Measurements from ENCODE around the gene ATP5F1C.

The ATP5F1C gene

DNA sequence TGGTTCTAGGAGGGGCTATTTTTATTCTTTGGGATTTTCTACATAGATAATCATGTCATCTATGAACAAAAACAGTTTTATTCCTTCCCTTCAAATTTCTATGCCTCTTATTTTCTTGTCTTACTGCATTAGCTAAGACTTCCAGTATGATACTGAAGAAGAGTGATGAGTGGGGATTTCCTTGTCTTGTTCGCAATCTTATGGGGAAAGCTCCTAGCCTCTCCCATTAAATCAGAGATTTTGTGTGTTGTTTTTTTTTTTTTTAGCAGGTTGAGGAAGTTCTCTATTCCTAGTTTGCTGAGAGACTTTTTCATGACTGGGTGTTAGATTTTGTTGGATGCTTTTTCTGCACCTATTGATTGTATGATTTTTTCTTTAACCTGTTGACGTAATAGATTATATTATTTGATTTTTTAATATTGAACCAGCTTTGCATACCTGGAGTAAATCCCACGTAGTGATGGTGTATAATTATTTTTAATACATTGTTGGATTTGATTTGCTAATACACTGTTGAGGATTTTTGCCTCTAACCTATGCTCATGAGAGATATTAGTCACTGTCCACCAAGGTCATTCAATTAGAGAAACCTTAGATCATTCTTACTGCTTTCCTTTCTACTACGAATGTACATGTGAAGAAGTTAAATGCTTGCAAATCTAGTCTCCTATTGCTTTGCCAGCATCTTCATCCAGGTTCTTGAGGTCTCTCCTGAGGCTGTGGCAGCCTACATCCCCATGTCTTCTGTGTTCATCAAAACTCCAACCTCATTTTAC is 6.5 kb downstream of the ATP5F1C start:
- Histone ChIP-seq H2AFZ (ENCODE audit: low read length) (no peak overlapping the region), H3K4me2 (ENCODE audit: insufficient read depth, low read length, poor library complexity, severe bottlenecking) (no peak overlapping the region), H2BK5ac (ENCODE audit: low read length) (no peak overlapping the region), H3K36me3 (replicated peaks in 1 of 2; ENCODE audit: control insufficient read depth in 2 of 2, insufficient read depth in 2 of 2, low read length in 2 of 2) (peaks cover 10 to 59% of the 10 kb centered on the region in 2 donors), H2AK5ac (ENCODE audit: low read depth, low read length) (no peak overlapping the region), H3K79me1 (ENCODE audit: low read depth, low read length) (no peaks in the 10 kb centered on the region), H3K9ac (ENCODE audit: low read depth, low read length, poor library complexity) (no peak overlapping the region), H3K27me3 (ENCODE audit: control insufficient read depth in 3 of 3, insufficient read depth in 3 of 3, low read depth in 1 of 3, low read length in 3 of 3) (no peaks in the 10 kb centered on the region), H3K27ac (replicated peaks; ENCODE audit: low read length) (no peak overlapping the region), H3K18ac (ENCODE audit: low read length) (no peak overlapping the region), H4K91ac (ENCODE audit: low read depth, low read length, poor library complexity) (no peak overlapping the region), H3K4me3 (ENCODE audit: low read length in 2 of 2) (no peak overlapping the region), H3K14ac (ENCODE audit: low read length) (no peak overlapping the region), H3K23ac (ENCODE audit: low read depth, low read length, poor library complexity) (no peak overlapping the region), H3K9me3 (replicated peaks in 1 of 2; ENCODE audit: control insufficient read depth in 2 of 2, insufficient read depth in 1 of 2, low read depth in 1 of 2, low read length in 2 of 2) (no peaks in the 10 kb centered on the region), H4K8ac (ENCODE audit: low read depth, low read length) (no peak overlapping the region), H3K4ac (ENCODE audit: low read length) (no peak overlapping the region), H2BK12ac (ENCODE audit: low read length) (no peak overlapping the region), H2BK120ac (ENCODE audit: low read depth, low read length) (no peak overlapping the region), H3K4me1 (ENCODE audit: control insufficient read depth in 2 of 2, insufficient read depth in 1 of 2, low read depth in 1 of 2, low read length in 2 of 2) (peaks cover 0 to 1% of the 10 kb centered on the region in 2 donors), H2BK15ac (ENCODE audit: low read length) (no peak overlapping the region)
- no CpG with 5 or more reads among the region's 4 CpGs for WGBS, 2 donors (ENCODE audit: extremely low coverage in 2 of 2, insufficient read length in 2 of 2, insufficient replicate concordance in 1 of 2)
- no peak for DNase-seq (ENCODE audit: low spot score)

DNA sequence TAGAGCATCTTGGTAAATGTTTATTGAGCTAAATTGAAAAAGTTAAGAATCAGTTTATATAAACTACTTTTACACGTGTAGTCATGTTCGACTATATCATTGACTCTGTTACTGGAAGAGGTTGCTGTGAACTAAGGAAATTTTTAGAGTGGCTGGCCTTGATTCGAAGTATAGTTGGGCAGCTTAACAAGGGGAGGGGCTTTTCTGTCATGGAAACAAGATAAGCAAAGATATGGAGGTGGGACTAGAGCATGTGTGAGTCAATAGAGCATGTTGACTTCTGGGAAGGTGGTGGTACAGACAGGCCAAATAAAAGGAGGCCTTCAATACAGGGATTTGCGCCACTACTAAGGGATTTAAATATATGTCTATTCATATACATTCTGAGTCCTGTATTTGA is 7.6 kb downstream of the ATP5F1C start:
- no peak overlapping the region for H4K91ac ChIP-seq (ENCODE audit: low read depth, low read length, poor library complexity)
- H2BK12ac ChIP-seq (ENCODE audit: low read length), result no peak overlapping the region
- WGBS, 2 donors (ENCODE audit: extremely low coverage in 2 of 2, insufficient read length in 2 of 2, insufficient replicate concordance in 1 of 2), result no CpG with 5 or more reads among the region's 4 CpGs
- no peak overlapping the region for H3K14ac ChIP-seq (ENCODE audit: low read length)
- H3K9me3 ChIP-seq (replicated peaks in 1 of 2; ENCODE audit: control insufficient read depth in 2 of 2, insufficient read depth in 1 of 2, low read depth in 1 of 2, low read length in 2 of 2), result no peaks in the 10 kb centered on the region
- H3K27ac ChIP-seq (replicated peaks; ENCODE audit: low read length), result no peak overlapping the region
- H2AK5ac ChIP-seq (ENCODE audit: low read depth, low read length), result no peak overlapping the region
- no peak for DNase-seq (ENCODE audit: low spot score)
- H2BK120ac ChIP-seq (ENCODE audit: low read depth, low read length), result no peak overlapping the region
- H3K4me2 ChIP-seq (ENCODE audit: insufficient read depth, low read length, poor library complexity, severe bottlenecking), result no peak overlapping the region
- H2BK15ac ChIP-seq (ENCODE audit: low read length), result no peak overlapping the region
- no peaks in the 10 kb centered on the region for H3K27me3 ChIP-seq (ENCODE audit: control insufficient read depth in 3 of 3, insufficient read depth in 3 of 3, low read depth in 1 of 3, low read length in 3 of 3)
- no peak overlapping the region for H3K4me3 ChIP-seq (ENCODE audit: low read length in 2 of 2)
- no peak overlapping the region for H4K8ac ChIP-seq (ENCODE audit: low read depth, low read length)
- no peaks in the 10 kb centered on the region for H3K4me1 ChIP-seq (ENCODE audit: control insufficient read depth in 2 of 2, insufficient read depth in 1 of 2, low read depth in 1 of 2, low read length in 2 of 2)
- H3K23ac ChIP-seq (ENCODE audit: low read depth, low read length, poor library complexity), result no peak overlapping the region
- no peaks in the 10 kb centered on the region for H3K79me1 ChIP-seq (ENCODE audit: low read depth, low read length)
- H3K9ac ChIP-seq (ENCODE audit: low read depth, low read length, poor library complexity), result no peak overlapping the region
- H3K18ac ChIP-seq (ENCODE audit: low read length), result no peak overlapping the region
- no peak overlapping the region for H2AFZ ChIP-seq (ENCODE audit: low read length)
- no peak overlapping the region for H3K4ac ChIP-seq (ENCODE audit: low read length)
- no peak overlapping the region for H2BK5ac ChIP-seq (ENCODE audit: low read length)
- peaks cover 14 to 63% of the 10 kb centered on the region in 2 donors for H3K36me3 ChIP-seq (replicated peaks in 1 of 2; ENCODE audit: control insufficient read depth in 2 of 2, insufficient read depth in 2 of 2, low read length in 2 of 2)

DNA sequence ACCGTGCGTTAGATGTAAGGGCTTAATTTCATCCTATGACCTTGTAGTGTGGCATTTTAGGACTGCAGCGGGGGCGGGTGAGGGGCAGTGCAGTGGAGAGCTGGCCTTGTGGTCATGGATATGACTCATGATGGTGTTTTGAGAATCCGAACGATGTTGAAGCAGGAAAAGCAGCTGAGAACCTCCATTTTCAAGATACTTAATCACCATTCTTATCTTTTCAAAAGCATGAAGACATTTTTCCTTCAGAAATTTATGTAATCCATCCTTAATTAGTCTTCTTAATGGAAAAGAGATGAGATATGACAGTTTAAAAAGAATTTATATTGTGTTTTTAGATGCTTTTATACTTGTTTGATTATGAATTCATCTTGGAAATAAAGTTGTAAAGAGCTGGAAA is 9.6 kb downstream of the ATP5F1C start:
- Histone ChIP-seq H3K9ac (ENCODE audit: low read depth, low read length, poor library complexity) (no peak overlapping the region), H4K8ac (ENCODE audit: low read depth, low read length) (no peak overlapping the region), H3K4ac (ENCODE audit: low read length) (no peak overlapping the region), H2AK5ac (ENCODE audit: low read depth, low read length) (no peak overlapping the region), H2AFZ (ENCODE audit: low read length) (no peak overlapping the region), H4K91ac (ENCODE audit: low read depth, low read length, poor library complexity) (no peak overlapping the region), H3K79me1 (ENCODE audit: low read depth, low read length) (no peaks in the 10 kb centered on the region), H3K4me3 (ENCODE audit: low read length in 2 of 2) (no peak overlapping the region), H2BK5ac (ENCODE audit: low read length) (no peak overlapping the region), H2BK120ac (ENCODE audit: low read depth, low read length) (no peak overlapping the region), H3K36me3 (replicated peaks in 1 of 2; ENCODE audit: control insufficient read depth in 2 of 2, insufficient read depth in 2 of 2, low read length in 2 of 2) (peaks cover 21 to 65% of the 10 kb centered on the region in 2 donors), H3K18ac (ENCODE audit: low read length) (no peak overlapping the region), H3K23ac (ENCODE audit: low read depth, low read length, poor library complexity) (no peak overlapping the region), H2BK15ac (ENCODE audit: low read length) (no peak overlapping the region), H3K27me3 (ENCODE audit: control insufficient read depth in 3 of 3, insufficient read depth in 3 of 3, low read depth in 1 of 3, low read length in 3 of 3) (no peaks in the 10 kb centered on the region), H2BK12ac (ENCODE audit: low read length) (no peak overlapping the region), H3K27ac (replicated peaks; ENCODE audit: low read length) (no peak overlapping the region), H3K4me2 (ENCODE audit: insufficient read depth, low read length, poor library complexity, severe bottlenecking) (no peak overlapping the region), H3K14ac (ENCODE audit: low read length) (no peak overlapping the region), H3K4me1 (ENCODE audit: control insufficient read depth in 2 of 2, insufficient read depth in 1 of 2, low read depth in 1 of 2, low read length in 2 of 2) (no peaks in the 10 kb centered on the region), H3K9me3 (replicated peaks in 1 of 2; ENCODE audit: control insufficient read depth in 2 of 2, insufficient read depth in 1 of 2, low read depth in 1 of 2, low read length in 2 of 2) (no peaks in the 10 kb centered on the region)
- DNase-seq (ENCODE audit: low spot score), result no peak
- no CpG with 5 or more reads among the region's 6 CpGs for WGBS, 2 donors (ENCODE audit: extremely low coverage in 2 of 2, insufficient read length in 2 of 2, insufficient replicate concordance in 1 of 2)

DNA sequence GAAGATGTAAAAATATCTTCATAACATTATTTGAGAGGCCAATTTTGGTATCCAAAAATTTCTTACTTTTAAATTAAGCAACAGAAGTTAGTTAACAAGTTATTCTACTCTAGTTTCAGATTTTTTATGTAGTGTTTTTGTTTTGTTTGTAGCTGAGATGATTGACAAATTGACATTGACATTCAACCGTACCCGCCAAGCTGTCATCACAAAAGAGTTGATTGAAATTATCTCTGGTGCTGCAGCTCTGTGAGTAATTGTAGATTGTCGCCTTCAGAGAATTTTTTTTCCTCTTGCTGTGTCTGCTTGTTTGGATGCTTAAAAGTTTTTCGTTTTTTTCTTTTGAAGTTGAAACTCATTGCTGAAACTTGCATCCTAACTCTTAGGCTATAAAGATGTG is 14.6 kb downstream of the ATP5F1C start:
- Histone ChIP-seq H2BK120ac (ENCODE audit: low read depth, low read length) (no peak overlapping the region), H2AK5ac (ENCODE audit: low read depth, low read length) (no peak overlapping the region), H3K9ac (ENCODE audit: low read depth, low read length, poor library complexity) (no peak overlapping the region), H3K79me1 (ENCODE audit: low read depth, low read length) (no peaks in the 10 kb centered on the region), H2BK15ac (ENCODE audit: low read length) (no peak overlapping the region), H3K27ac (replicated peaks; ENCODE audit: low read length) (no peak overlapping the region), H3K23ac (ENCODE audit: low read depth, low read length, poor library complexity) (no peak overlapping the region), H3K4ac (ENCODE audit: low read length) (no peak overlapping the region), H3K14ac (ENCODE audit: low read length) (no peak overlapping the region), H3K27me3 (ENCODE audit: control insufficient read depth in 3 of 3, insufficient read depth in 3 of 3, low read depth in 1 of 3, low read length in 3 of 3) (no peaks in the 10 kb centered on the region), H4K8ac (ENCODE audit: low read depth, low read length) (no peak overlapping the region), H2BK5ac (ENCODE audit: low read length) (no peak overlapping the region), H3K4me3 (ENCODE audit: low read length in 2 of 2) (no peak overlapping the region), H3K36me3 (replicated peaks in 1 of 2; ENCODE audit: control insufficient read depth in 2 of 2, insufficient read depth in 2 of 2, low read length in 2 of 2) (peaks cover 29 to 90% of the 10 kb centered on the region in 2 donors), H3K9me3 (replicated peaks in 1 of 2; ENCODE audit: control insufficient read depth in 2 of 2, insufficient read depth in 1 of 2, low read depth in 1 of 2, low read length in 2 of 2) (no peaks in the 10 kb centered on the region), H2AFZ (ENCODE audit: low read length) (no peak overlapping the region), H2BK12ac (ENCODE audit: low read length) (no peak overlapping the region), H3K18ac (ENCODE audit: low read length) (no peak overlapping the region), H4K91ac (ENCODE audit: low read depth, low read length, poor library complexity) (no peak overlapping the region), H3K4me1 (ENCODE audit: control insufficient read depth in 2 of 2, insufficient read depth in 1 of 2, low read depth in 1 of 2, low read length in 2 of 2) (no peaks in the 10 kb centered on the region), H3K4me2 (ENCODE audit: insufficient read depth, low read length, poor library complexity, severe bottlenecking) (no peak overlapping the region)
- no CpG with 5 or more reads among the region's 4 CpGs for WGBS, 2 donors (ENCODE audit: extremely low coverage in 2 of 2, insufficient read length in 2 of 2, insufficient replicate concordance in 1 of 2)
- DNase-seq (ENCODE audit: low spot score), result no peak

Measured in neuronal stem cell (in vitro differentiated cells).